Lower lobe of right lung (tissue), 2 donors: Measurements from ENCODE around the gene PLEKHA3. TPM values are rescaled to one million over a fixed set of nuclear protein-coding genes. Genes with fewer than 3 reads are reported as not detected.
A peak's percentile ranks its signal among the peaks of the same experiment; 100 is the strongest.

Experiments
- ATAC-seq, 2 donors: fragments of 200-7000 bp; cut with Tn5 transposase; one replicate each; pipeline ENCODE4 v1.9.1; 2020 to 2022; ENCODE audit warnings: mild to moderate bottlenecking in 2 of 2, moderate library complexity in 2 of 2
- DNase-seq: peaks from one replicate; pipeline ENCODE4 v3.0.0-alpha.2; 2020
- H3K27ac ChIP-seq: fragments of 200-600 bp; one replicate; pipeline ENCODE4 v1.8.0; 2022
- H3K27me3 ChIP-seq: fragments of 200-600 bp; one replicate; pipeline ENCODE4 v1.8.0; 2022; ENCODE audit warnings: low read depth
- H3K36me3 ChIP-seq: fragments of 200-600 bp; one replicate; pipeline ENCODE4 v1.8.0; 2022; ENCODE audit warnings: mild to moderate bottlenecking
- H3K4me1 ChIP-seq: fragments of 200-600 bp; one replicate; pipeline ENCODE4 v1.8.0; 2022
- H3K4me3 ChIP-seq: fragments of 200-600 bp; one replicate; pipeline ENCODE4 v1.8.0; 2022; ENCODE audit warnings: mild to moderate bottlenecking
- H3K9me3 ChIP-seq: fragments of 200-600 bp; one replicate; pipeline ENCODE4 v1.8.0; 2022
- CTCF ChIP-seq: fragments of 200-600 bp; IDR thresholded peaks from one replicate; pipeline ENCODE4 v1.8.0; 2022; ENCODE audit warnings: antibody characterized with exemption, mild to moderate bottlenecking
- intact Hi-C: fragments of 100-400 bp; cut with DNase I; formaldehyde crosslinking; loops from one replicate; pipeline ENCODE4 v1.11.0; 2022
- total RNA-seq: library from RNA; stranded (reverse); fragmentation: NEBNext Ultra II Directional; extraction: Animal tissue kit (Norgen Biotek cat#: 25700); gene quantifications from one replicate; pipeline ENCODE4 v1.2.1, GENCODE V29; 2021
- donor health status: DM: no; HTN: yes; CAD: no; lungs with severe emphysema.

PLEKHA3 gene
- total RNA-seq, 1 donor from 2014 or later = 35.1 TPM

GRCh38 chr2:178526256-178526655, 46.0 kb downstream of the PLEKHA3 start:
- no peak for TF ChIP-seq CTCF
- intact Hi-C loops = no loop called here
- no peak overlapping the region for H3K27ac ChIP-seq
- peaks cover 6% of the 10 kb centered on the region for H3K36me3 ChIP-seq
- no peak for ATAC-seq
- no peak for DNase-seq
- peaks cover 16% of the 10 kb centered on the region for H3K4me1 ChIP-seq
- H3K9me3 ChIP-seq = no peaks in the 10 kb centered on the region
- H3K4me3 ChIP-seq = no peak overlapping the region
- H3K27me3 ChIP-seq = no peaks in the 10 kb centered on the region

- peaks cover 16% of the 10 kb centered on the region for H3K4me1 ChIP-seq
- TF ChIP-seq CTCF = no peak
These were observed 47.3 kb downstream of the PLEKHA3 start for GRCh38 chr2:178527592-178527991.

GRCh38 chr2:178528647-178529046, 48.4 kb downstream of the PLEKHA3 start:
- intact Hi-C loops = no loop called here
- no peak overlapping the region for H3K27ac ChIP-seq
- DNase-seq = no peak
- no peak overlapping the region for H3K4me3 ChIP-seq
- H3K27me3 ChIP-seq = no peaks in the 10 kb centered on the region
- no peaks in the 10 kb centered on the region for H3K9me3 ChIP-seq
- peaks cover 16% of the 10 kb centered on the region for H3K4me1 ChIP-seq
- H3K36me3 ChIP-seq = peaks cover 30% of the 10 kb centered on the region
- ATAC-seq = no peak
- no peak for TF ChIP-seq CTCF

More at GRCh38 chr2:178527592-178527991, 47.3 kb downstream of the PLEKHA3 start:
- Histone ChIP-seq H3K36me3 (peaks cover 20% of the 10 kb centered on the region), H3K27me3 (no peaks in the 10 kb centered on the region), H3K27ac (no peak overlapping the region), H3K9me3 (no peaks in the 10 kb centered on the region), H3K4me3 (no peak overlapping the region)
- no peak for DNase-seq
- no peak for ATAC-seq
- intact Hi-C loops = no loop called here

- peaks cover 36% of the 10 kb centered on the region for H3K36me3 ChIP-seq
- H3K27me3 ChIP-seq = no peaks in the 10 kb centered on the region
- intact Hi-C loops = no loop called here
- H3K27ac ChIP-seq = no peak overlapping the region
- ATAC-seq = no peak
- no peak for TF ChIP-seq CTCF
- H3K4me3 ChIP-seq = no peak overlapping the region
- peaks cover 10% of the 10 kb centered on the region for H3K4me1 ChIP-seq
- DNase-seq = no peak
- no peaks in the 10 kb centered on the region for H3K9me3 ChIP-seq
These were observed 48.9 kb downstream of the PLEKHA3 start for GRCh38 chr2:178529194-178529593.

- H3K4me1 ChIP-seq = peaks cover 5% of the 10 kb centered on the region
- H3K27ac ChIP-seq = no peak overlapping the region
- intact Hi-C loops = no loop called here
- no peak for TF ChIP-seq CTCF
- H3K9me3 ChIP-seq = no peaks in the 10 kb centered on the region
- peaks cover 45% of the 10 kb centered on the region for H3K36me3 ChIP-seq
- DNase-seq (no peak), ATAC-seq (peak in 1 of 2 donors; percentile 59)
- H3K27me3 ChIP-seq = no peaks in the 10 kb centered on the region
- H3K4me3 ChIP-seq = no peak overlapping the region
These were observed 49.9 kb downstream of the PLEKHA3 start for GRCh38 chr2:178530131-178530530.
